ENCODE measurements around the gene C18orf63.

DNA sequence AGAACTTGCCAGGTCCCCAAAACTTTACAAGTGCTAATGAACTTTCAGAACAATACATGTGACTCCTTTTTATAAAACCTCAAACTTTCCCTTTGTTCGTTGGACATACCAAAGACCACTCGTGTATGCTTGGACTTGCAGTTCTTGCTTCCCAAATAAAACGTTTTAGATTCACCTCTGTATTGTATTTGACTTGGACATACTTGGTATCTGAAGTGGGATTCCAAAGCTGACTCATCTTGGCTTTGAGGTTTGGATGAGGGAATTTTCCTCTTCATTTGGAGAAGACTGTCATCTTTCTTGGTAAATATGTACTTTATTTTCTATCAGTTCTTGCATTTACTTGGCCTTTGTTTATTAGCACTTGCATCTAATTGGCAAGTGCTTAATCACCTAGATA lies 15.9 kb upstream of the C18orf63 start:
- TF ChIP-seq, protein P1, sequence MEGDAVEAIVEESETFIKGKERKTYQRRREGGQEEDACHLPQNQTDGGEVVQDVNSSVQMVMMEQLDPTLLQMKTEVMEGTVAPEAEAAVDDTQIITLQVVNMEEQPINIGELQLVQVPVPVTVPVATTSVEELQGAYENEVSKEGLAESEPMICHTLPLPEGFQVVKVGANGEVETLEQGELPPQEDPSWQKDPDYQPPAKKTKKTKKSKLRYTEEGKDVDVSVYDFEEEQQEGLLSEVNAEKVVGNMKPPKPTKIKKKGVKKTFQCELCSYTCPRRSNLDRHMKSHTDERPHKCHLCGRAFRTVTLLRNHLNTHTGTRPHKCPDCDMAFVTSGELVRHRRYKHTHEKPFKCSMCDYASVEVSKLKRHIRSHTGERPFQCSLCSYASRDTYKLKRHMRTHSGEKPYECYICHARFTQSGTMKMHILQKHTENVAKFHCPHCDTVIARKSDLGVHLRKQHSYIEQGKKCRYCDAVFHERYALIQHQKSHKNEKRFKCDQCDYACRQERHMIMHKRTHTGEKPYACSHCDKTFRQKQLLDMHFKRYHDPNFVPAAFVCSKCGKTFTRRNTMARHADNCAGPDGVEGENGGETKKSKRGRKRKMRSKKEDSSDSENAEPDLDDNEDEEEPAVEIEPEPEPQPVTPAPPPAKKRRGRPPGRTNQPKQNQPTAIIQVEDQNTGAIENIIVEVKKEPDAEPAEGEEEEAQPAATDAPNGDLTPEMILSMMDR (IDR thresholded peaks at IDR 0.05) = no peak
- no peak for TF ChIP-seq POLR2A (IDR thresholded peaks at IDR 0.05)
